GM23248 (cell line): ENCODE results near the gene TOR2A. TPM values are rescaled to one million over a fixed set of nuclear protein-coding genes. Genes with fewer than 3 reads are reported as not detected.

ENCODE experiments used
- DNase-seq: peaks from one replicate; pipeline ENCODE4 v3.0.0-alpha.2; 2015
- H2AFZ ChIP-seq: fragments of 200-600 bp; sonication (generic); 2 replicates; pipeline ENCODE4 v1.6.1; 2016; ENCODE audit warnings: antibody characterized with exemption
- H3F3A ChIP-seq: fragments of 200-600 bp; sonication (generic); 2 replicates; pipeline ENCODE4 v1.6.1; 2016; ENCODE audit warnings: mild to moderate bottlenecking, antibody characterized with exemption, mixed run types; ENCODE audit not compliant: insufficient read depth
- H3K27ac ChIP-seq: fragments of 200-600 bp; sonication (generic); 2 replicates; pipeline ENCODE4 v1.5.1; 2016; ENCODE audit warnings: mild to moderate bottlenecking
- H3K27me3 ChIP-seq: fragments of 200-600 bp; sonication (generic); replicated peaks from 2 replicates; pipeline ENCODE4 v1.6.1; 2016; ENCODE audit warnings: mild to moderate bottlenecking; ENCODE audit not compliant: insufficient read depth
- H3K36me3 ChIP-seq: fragments of 200-600 bp; sonication (generic); 2 replicates; pipeline ENCODE4 v1.6.1; 2016; ENCODE audit warnings: low read depth, mild to moderate bottlenecking
- H3K4me1 ChIP-seq: fragments of 200-600 bp; sonication (generic); 2 replicates; pipeline ENCODE4 v1.6.1; 2016; ENCODE audit warnings: mild to moderate bottlenecking; ENCODE audit not compliant: insufficient read depth
- H3K4me2 ChIP-seq: fragments of 200-600 bp; sonication (generic); one replicate; pipeline ENCODE4 v1.6.1; 2016; ENCODE audit warnings: mild to moderate bottlenecking; ENCODE audit not compliant: unreplicated experiment
- H3K4me3 ChIP-seq: fragments of 200-600 bp; sonication (generic); 2 replicates; pipeline ENCODE4 v1.5.1; 2016; ENCODE audit warnings: mild to moderate bottlenecking
- H3K79me2 ChIP-seq: fragments of 200-600 bp; sonication (generic); 2 replicates; pipeline ENCODE4 v1.6.1; 2016; ENCODE audit warnings: mild to moderate bottlenecking; ENCODE audit not compliant: insufficient read depth
- H3K9ac ChIP-seq: fragments of 200-600 bp; sonication (generic); 2 replicates; pipeline ENCODE4 v1.6.1; 2016; ENCODE audit warnings: mild to moderate bottlenecking
- H3K9me2 ChIP-seq: fragments of 200-600 bp; sonication (generic); 2 replicates; pipeline ENCODE4 v1.6.1; 2016; ENCODE audit warnings: mixed run types, mild to moderate bottlenecking, moderate library complexity; ENCODE audit not compliant: insufficient read depth
- H3K9me3 ChIP-seq: fragments of 200-600 bp; sonication (generic); one replicate; pipeline ENCODE4 v1.6.1; 2017; ENCODE audit warnings: low read depth
- H4K20me1 ChIP-seq: fragments of 200-600 bp; sonication (generic); 2 replicates; pipeline ENCODE4 v1.6.0; 2016; ENCODE audit not compliant: insufficient read depth
- EZH2 ChIP-seq: fragments of 200-600 bp; sonication (generic); IDR thresholded peaks from 2 replicates; pipeline ENCODE4 v1.6.1; 2018; ENCODE audit warnings: antibody characterized with exemption, mild to moderate bottlenecking; ENCODE audit not compliant: insufficient read depth, poor library complexity, severe bottlenecking
- EZH2phosphoT487 ChIP-seq: fragments of 200-600 bp; sonication (generic); IDR thresholded peaks from 2 replicates; pipeline ENCODE4 v1.6.1; 2018; ENCODE audit warnings: antibody characterized with exemption, moderate library complexity, mild to moderate bottlenecking, low read depth; ENCODE audit not compliant: insufficient read depth
- WGBS, 2 experiments: methylation state at CpG; one replicate each; pipeline ENCODE4 v1.1.6; 2015 to 2017; ENCODE audit warnings: low lambda C conversion rate in 2 of 2, low coverage in 1 of 2; ENCODE audit errors: missing lambda C conversion rate in 2 of 2; 5-methylcytosine and 5-hydroxymethylcytosine counted together
- in situ Hi-C: fragments of 300-500 bp; cut with MboI; formaldehyde crosslinking; loops from 2 replicates; pipeline ENCODE4 v1.15.0; 2020
- polyA plus RNA-seq: library from polyadenylated mRNA; unstranded; fragments of >200 nt; fragmentation: Nextera tagmentation; extraction: Ambion mirVana; gene quantifications from 2 replicates; pipeline ENCODE4 v1.2.1, GENCODE V29; 2016
- total RNA-seq: library from RNA; depleted of rRNA; stranded (reverse); fragments of >200 nt; shearing (Covaris generic); gene quantifications from 2 replicates; pipeline ENCODE4 v1.2.3, GENCODE V29; 2014

TOR2A gene
- total and polyA plus RNA-seq, 2 experiments from 2014 or later = 9.0 to 9.2 TPM

- no peaks in the 10 kb centered on the region for H3K9me2 ChIP-seq
- DNase-seq = no peak
- H3K4me1 ChIP-seq = no peaks in the 10 kb centered on the region
- no peak for TF ChIP-seq EZH2phosphoT487
- H3F3A ChIP-seq = no peaks in the 10 kb centered on the region
- no peaks in the 10 kb centered on the region for H3K36me3 ChIP-seq
- no peak overlapping the region for H3K27ac ChIP-seq
- no peaks in the 10 kb centered on the region for H3K79me2 ChIP-seq
- no peak overlapping the region for H2AFZ ChIP-seq
- no peak overlapping the region for H3K9ac ChIP-seq
- H3K4me3 ChIP-seq = no peak overlapping the region
- no peaks in the 10 kb centered on the region for H4K20me1 ChIP-seq
- H3K4me2 ChIP-seq = no peak overlapping the region
- WGBS, 2 experiments = 74 to 78% methylated on average over 15 to 18 of the region's 18 CpGs
- H3K9me3 ChIP-seq = no peaks in the 10 kb centered on the region
- no peaks in the 10 kb centered on the region for H3K27me3 ChIP-seq
- in situ Hi-C loops = no loop called here
These were observed 42.4 kb upstream of the TOR2A start for GRCh38 chr9:127777368-127777980.

- Histone ChIP-seq H3K27ac (no peak overlapping the region), H3F3A (0 out of 2 replicates have a peak, but pooled peaks cover under 1% of the 10 kb centered on the region), H3K27me3 (no peaks in the 10 kb centered on the region), H3K9ac (no peak overlapping the region), H3K4me2 (no peak overlapping the region), H3K9me3 (no peaks in the 10 kb centered on the region), H3K9me2 (no peaks in the 10 kb centered on the region), H3K4me3 (no peak overlapping the region), H3K79me2 (no peaks in the 10 kb centered on the region), H2AFZ (no peak overlapping the region), H3K4me1 (no peaks in the 10 kb centered on the region), H3K36me3 (no peaks in the 10 kb centered on the region), H4K20me1 (no peaks in the 10 kb centered on the region)
- in situ Hi-C loops = no loop called here
- WGBS, 2 experiments = 66 to 67% methylated on average over 5 of the region's 5 CpGs
- DNase-seq = no peak
- TF ChIP-seq EZH2 = no peak
- TF ChIP-seq EZH2phosphoT487 = no peak
These were observed 41.8 kb upstream of the TOR2A start for GRCh38 chr9:127776924-127777289.

- no peak for TF ChIP-seq EZH2phosphoT487
- no peak for TF ChIP-seq EZH2
- no peak for DNase-seq
- no peak overlapping the region for H3K4me2 ChIP-seq
- no peaks in the 10 kb centered on the region for H3K4me1 ChIP-seq
- in situ Hi-C loops = no loop called here
- no peaks in the 10 kb centered on the region for H3K9me3 ChIP-seq
- H3K4me3 ChIP-seq = no peak overlapping the region
- H3K36me3 ChIP-seq = no peaks in the 10 kb centered on the region
- H3K79me2 ChIP-seq = no peaks in the 10 kb centered on the region
- H4K20me1 ChIP-seq = no peaks in the 10 kb centered on the region
- no peak overlapping the region for H3K27ac ChIP-seq
- H3K27me3 ChIP-seq = no peaks in the 10 kb centered on the region
- no peak overlapping the region for H2AFZ ChIP-seq
- 82 to 85% methylated on average over 12 to 15 of the region's 15 CpGs for WGBS, 2 experiments
- H3F3A ChIP-seq = 0 out of 2 replicates have a peak, but pooled peaks cover 3% of the 10 kb centered on the region
- H3K9me2 ChIP-seq = no peaks in the 10 kb centered on the region
- H3K9ac ChIP-seq = no peak overlapping the region
These were observed 41.3 kb upstream of the TOR2A start for GRCh38 chr9:127776195-127776923.

GRCh38 chr9:127773981-127774380 is 38.9 kb upstream of the TOR2A start:
- no peak overlapping the region for H3K4me3 ChIP-seq
- H3K27ac ChIP-seq = no peak overlapping the region
- 77 to 81% methylated on average over 10 of the region's 10 CpGs for WGBS, 2 experiments
- H3K36me3 ChIP-seq = no peaks in the 10 kb centered on the region
- no peak overlapping the region for H3K9ac ChIP-seq
- no peaks in the 10 kb centered on the region for H3K9me3 ChIP-seq
- no peaks in the 10 kb centered on the region for H3K9me2 ChIP-seq
- no peaks in the 10 kb centered on the region for H3K27me3 ChIP-seq
- H3K4me2 ChIP-seq = no peak overlapping the region
- H4K20me1 ChIP-seq = no peaks in the 10 kb centered on the region
- 0 out of 2 replicates have a peak, but pooled peaks cover 3% of the 10 kb centered on the region for H3F3A ChIP-seq
- H3K4me1 ChIP-seq = 0 out of 2 replicates have a peak, but pooled peaks cover 4% of the 10 kb centered on the region
- no peak overlapping the region for H2AFZ ChIP-seq
- no peak for DNase-seq
- TF ChIP-seq EZH2phosphoT487 (no peak), EZH2 (no peak)
- in situ Hi-C loops = no loop called here
- H3K79me2 ChIP-seq = no peaks in the 10 kb centered on the region
